ENCODE measurements around the gene TFEC. TPM values are rescaled to one million over a fixed set of nuclear protein-coding genes. Genes with fewer than 3 reads are reported as not detected.

TFEC gene
- polyA plus RNA-seq, 2 of the 4 experiments (the other 2 are of a cell fraction): 0.05 to 0.13 TPM

DNA sequence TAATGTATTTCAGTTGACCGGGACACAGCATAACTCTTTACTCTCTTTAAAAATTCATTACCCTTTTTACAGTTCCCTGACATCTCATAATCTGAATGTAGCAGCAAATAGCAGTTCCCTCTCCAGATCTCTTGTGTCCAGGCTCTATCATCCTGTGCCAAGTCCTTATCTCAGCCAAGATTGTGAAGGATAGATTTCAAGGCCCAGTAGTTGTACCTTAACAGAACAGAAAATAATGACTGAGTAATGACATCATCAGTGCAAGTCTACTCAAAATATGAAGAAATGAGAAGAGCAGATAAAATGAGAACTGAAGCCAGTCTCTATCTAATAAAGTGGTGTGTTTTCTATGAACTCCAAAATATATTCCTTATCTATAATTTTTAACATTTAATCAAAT, 92.6 kb downstream of the TFEC start:
- no peak for ATAC-seq
- H3K27ac ChIP-seq: no peak overlapping the region
- H3K9me3 ChIP-seq: no peaks in the 10 kb centered on the region
- no peak for DNase-seq (ENCODE audit: low read depth in 1 of 2, low spot score in 1 of 2)
- no peak overlapping the region for H3K4me2 ChIP-seq
- FAIRE-seq: no peak
- ChIA-PET CTCF (no interaction called here), POLR2A (no interaction called here)
- TF ChIP-seq POLR2A (IDR thresholded peaks at IDR 0.05; ENCODE audit: low read length) (no peak), TFCP2L1 (CRISPR knock-in tag; IDR thresholded peaks at IDR 0.05) (no peak), MAZ (IDR thresholded peaks at IDR 0.05; ENCODE audit: borderline replicate concordance, low read depth, low read length) (no peak), HOXB13 (CRISPR knock-in tag; IDR thresholded peaks at IDR 0.05; ENCODE audit: low read depth) (no peak)
- TF ChIP-seq, protein P1, sequence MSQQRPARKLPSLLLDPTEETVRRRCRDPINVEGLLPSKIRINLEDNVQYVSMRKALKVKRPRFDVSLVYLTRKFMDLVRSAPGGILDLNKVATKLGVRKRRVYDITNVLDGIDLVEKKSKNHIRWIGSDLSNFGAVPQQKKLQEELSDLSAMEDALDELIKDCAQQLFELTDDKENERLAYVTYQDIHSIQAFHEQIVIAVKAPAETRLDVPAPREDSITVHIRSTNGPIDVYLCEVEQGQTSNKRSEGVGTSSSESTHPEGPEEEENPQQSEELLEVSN (IDR thresholded peaks at IDR 0.05; ENCODE audit: borderline replicate concordance, low read depth): no peak
- TF ChIP-seq, protein P2, sequence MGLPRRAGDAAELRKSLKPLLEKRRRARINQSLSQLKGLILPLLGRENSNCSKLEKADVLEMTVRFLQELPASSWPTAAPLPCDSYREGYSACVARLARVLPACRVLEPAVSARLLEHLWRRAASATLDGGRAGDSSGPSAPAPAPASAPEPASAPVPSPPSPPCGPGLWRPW (IDR thresholded peaks at IDR 0.05): no peak
- TF ChIP-seq, protein P3, sequence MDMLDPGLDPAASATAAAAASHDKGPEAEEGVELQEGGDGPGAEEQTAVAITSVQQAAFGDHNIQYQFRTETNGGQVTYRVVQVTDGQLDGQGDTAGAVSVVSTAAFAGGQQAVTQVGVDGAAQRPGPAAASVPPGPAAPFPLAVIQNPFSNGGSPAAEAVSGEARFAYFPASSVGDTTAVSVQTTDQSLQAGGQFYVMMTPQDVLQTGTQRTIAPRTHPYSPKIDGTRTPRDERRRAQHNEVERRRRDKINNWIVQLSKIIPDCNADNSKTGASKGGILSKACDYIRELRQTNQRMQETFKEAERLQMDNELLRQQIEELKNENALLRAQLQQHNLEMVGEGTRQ (IDR thresholded peaks at IDR 0.05): no peak
- H3K4me3 ChIP-seq: no peak overlapping the region
- no peaks in the 10 kb centered on the region for H3K4me1 ChIP-seq
- 27% methylated on average over 1 of the region's 1 CpG for WGBS (ENCODE audit: missing lambda C conversion rate)

DNA sequence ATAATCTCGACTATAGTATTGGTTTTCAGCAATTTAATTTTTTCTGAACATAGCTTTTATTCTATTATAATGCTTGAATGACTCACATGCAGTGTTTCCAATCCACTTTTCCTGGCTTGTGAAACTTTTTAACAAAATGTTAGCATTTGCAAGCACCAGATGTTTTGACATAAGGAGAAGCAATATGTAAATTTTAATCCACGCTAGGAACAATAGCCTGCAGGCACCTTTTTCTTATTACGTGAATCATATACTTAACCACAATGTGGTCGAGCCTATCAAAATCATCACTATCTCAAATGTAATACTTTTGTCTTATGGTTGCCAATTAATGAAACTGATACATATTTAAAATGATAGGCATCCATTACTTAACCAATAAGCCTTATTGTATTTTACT, 97.1 kb downstream of the TFEC start:
- Histone ChIP-seq H3K4me1 (no peaks in the 10 kb centered on the region), H3K9me3 (no peaks in the 10 kb centered on the region), H3K27ac (no peak overlapping the region), H3K4me2 (no peak overlapping the region), H3K4me3 (no peak overlapping the region)
- no peak for ATAC-seq
- TF ChIP-seq HOXB13 (CRISPR knock-in tag; IDR thresholded peaks at IDR 0.05; ENCODE audit: low read depth) (no peak), PHF8 (IDR thresholded peaks at IDR 0.05; ENCODE audit: borderline replicate concordance, low read depth) (no peak), RARB (CRISPR knock-in tag; IDR thresholded peaks at IDR 0.05) (no peak), FOSL2 (IDR thresholded peaks at IDR 0.05) (no peak), FOSL2 (CRISPR knock-in tag; IDR thresholded peaks at IDR 0.05) (no peak), MAFK (IDR thresholded peaks at IDR 0.05; ENCODE audit: partially characterized antibody) (no peak), NPAS2 (CRISPR knock-in tag; IDR thresholded peaks at IDR 0.05; ENCODE audit: borderline replicate concordance) (no peak), FOXS1 (CRISPR knock-in tag; IDR thresholded peaks at IDR 0.05) (no peak), ZNF302 (CRISPR knock-in tag; IDR thresholded peaks at IDR 0.05) (no peak), HDAC2 (IDR thresholded peaks at IDR 0.05) (no peak), JUNB (IDR thresholded peaks at IDR 0.05) (no peak), CHD2 (IDR thresholded peaks at IDR 0.05; ENCODE audit: low read length, partially characterized antibody) (no peak)
- DNase-seq (ENCODE audit: low read depth in 1 of 2, low spot score in 1 of 2): no peak
- WGBS (ENCODE audit: missing lambda C conversion rate): 35% methylated on average over 4 of the region's 4 CpGs
- ChIA-PET CTCF (no interaction called here), POLR2A (no interaction called here)
- FAIRE-seq: no peak

DNA sequence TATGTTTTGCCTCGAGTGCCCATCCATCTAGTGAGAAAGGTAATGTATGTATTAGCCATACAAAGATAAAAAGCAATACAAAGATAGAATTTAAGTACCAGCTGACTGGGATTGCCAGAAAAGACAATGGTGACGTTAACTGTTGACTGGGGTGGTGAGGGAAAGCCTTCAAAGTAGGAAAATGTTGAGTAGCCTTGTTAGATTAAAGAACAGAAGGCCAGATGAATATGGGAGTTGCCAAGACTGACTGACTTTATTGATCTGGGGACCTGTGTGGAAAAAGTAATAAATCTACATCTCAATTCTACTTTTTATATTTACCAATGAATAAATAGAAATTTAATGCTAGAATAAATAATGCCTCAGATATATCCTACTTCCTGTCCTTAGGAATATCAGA, 97.7 kb downstream of the TFEC start:
- no peak for FAIRE-seq
- no peak overlapping the region for H3K27ac ChIP-seq
- no peaks in the 10 kb centered on the region for H3K4me1 ChIP-seq
- CTCF ChIA-PET: no interaction called here
- H3K4me3 ChIP-seq: no peak overlapping the region
- ATAC-seq: no peak
- H3K9me3 ChIP-seq: no peaks in the 10 kb centered on the region
- no peak for DNase-seq (ENCODE audit: low read depth in 1 of 2, low spot score in 1 of 2)
- no peak overlapping the region for H3K4me2 ChIP-seq
- POLR2A ChIA-PET: no interaction called here
- WGBS (ENCODE audit: missing lambda C conversion rate): 10% methylated on average over 2 of the region's 2 CpGs
- TF ChIP-seq JUN (IDR thresholded peaks at IDR 0.05) (no peak), RAD21 (conservative IDR thresholded peaks at IDR 0.05 in 1 of 2, IDR thresholded peaks at IDR 0.05 in 1 of 2) (no peak), ESRRA (IDR thresholded peaks at IDR 0.05; ENCODE audit: borderline replicate concordance, low read length) (no peak), FOSB (CRISPR knock-in tag; IDR thresholded peaks at IDR 0.05) (no peak), HDAC2 (IDR thresholded peaks at IDR 0.05) (no peak), EHF (CRISPR knock-in tag; IDR thresholded peaks at IDR 0.05) (no peak), MAFK (IDR thresholded peaks at IDR 0.05; ENCODE audit: partially characterized antibody) (no peak), SMC3 (IDR thresholded peaks at IDR 0.05) (no peak), NFE2L2 (conservative IDR thresholded peaks at IDR 0.05; ENCODE audit: low read length) (no peak), RCOR1 (IDR thresholded peaks at IDR 0.05; ENCODE audit: low read depth, low read length) (no peak), ZC3H11A (IDR thresholded peaks at IDR 0.05) (no peak), RNF2 (IDR thresholded peaks at IDR 0.05; ENCODE audit: borderline replicate concordance, low read depth) (no peak)
- TF ChIP-seq, protein P4, sequence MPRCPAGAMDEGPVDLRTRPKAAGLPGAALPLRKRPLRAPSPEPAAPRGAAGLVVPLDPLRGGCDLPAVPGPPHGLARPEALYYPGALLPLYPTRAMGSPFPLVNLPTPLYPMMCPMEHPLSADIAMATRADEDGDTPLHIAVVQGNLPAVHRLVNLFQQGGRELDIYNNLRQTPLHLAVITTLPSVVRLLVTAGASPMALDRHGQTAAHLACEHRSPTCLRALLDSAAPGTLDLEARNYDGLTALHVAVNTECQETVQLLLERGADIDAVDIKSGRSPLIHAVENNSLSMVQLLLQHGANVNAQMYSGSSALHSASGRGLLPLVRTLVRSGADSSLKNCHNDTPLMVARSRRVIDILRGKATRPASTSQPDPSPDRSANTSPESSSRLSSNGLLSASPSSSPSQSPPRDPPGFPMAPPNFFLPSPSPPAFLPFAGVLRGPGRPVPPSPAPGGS (IDR thresholded peaks at IDR 0.05): no peak
- TF ChIP-seq, protein P5, sequence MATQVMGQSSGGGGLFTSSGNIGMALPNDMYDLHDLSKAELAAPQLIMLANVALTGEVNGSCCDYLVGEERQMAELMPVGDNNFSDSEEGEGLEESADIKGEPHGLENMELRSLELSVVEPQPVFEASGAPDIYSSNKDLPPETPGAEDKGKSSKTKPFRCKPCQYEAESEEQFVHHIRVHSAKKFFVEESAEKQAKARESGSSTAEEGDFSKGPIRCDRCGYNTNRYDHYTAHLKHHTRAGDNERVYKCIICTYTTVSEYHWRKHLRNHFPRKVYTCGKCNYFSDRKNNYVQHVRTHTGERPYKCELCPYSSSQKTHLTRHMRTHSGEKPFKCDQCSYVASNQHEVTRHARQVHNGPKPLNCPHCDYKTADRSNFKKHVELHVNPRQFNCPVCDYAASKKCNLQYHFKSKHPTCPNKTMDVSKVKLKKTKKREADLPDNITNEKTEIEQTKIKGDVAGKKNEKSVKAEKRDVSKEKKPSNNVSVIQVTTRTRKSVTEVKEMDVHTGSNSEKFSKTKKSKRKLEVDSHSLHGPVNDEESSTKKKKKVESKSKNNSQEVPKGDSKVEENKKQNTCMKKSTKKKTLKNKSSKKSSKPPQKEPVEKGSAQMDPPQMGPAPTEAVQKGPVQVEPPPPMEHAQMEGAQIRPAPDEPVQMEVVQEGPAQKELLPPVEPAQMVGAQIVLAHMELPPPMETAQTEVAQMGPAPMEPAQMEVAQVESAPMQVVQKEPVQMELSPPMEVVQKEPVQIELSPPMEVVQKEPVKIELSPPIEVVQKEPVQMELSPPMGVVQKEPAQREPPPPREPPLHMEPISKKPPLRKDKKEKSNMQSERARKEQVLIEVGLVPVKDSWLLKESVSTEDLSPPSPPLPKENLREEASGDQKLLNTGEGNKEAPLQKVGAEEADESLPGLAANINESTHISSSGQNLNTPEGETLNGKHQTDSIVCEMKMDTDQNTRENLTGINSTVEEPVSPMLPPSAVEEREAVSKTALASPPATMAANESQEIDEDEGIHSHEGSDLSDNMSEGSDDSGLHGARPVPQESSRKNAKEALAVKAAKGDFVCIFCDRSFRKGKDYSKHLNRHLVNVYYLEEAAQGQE (IDR thresholded peaks at IDR 0.05): no peak
- TF ChIP-seq, protein P6, sequence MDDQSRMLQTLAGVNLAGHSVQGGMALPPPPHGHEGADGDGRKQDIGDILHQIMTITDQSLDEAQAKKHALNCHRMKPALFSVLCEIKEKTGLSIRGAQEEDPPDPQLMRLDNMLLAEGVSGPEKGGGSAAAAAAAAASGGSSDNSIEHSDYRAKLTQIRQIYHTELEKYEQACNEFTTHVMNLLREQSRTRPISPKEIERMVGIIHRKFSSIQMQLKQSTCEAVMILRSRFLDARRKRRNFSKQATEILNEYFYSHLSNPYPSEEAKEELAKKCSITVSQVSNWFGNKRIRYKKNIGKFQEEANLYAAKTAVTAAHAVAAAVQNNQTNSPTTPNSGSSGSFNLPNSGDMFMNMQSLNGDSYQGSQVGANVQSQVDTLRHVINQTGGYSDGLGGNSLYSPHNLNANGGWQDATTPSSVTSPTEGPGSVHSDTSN (IDR thresholded peaks at IDR 0.05): no peak

Data from A549 (cell line).